GM19324 (cell line): Measurements from ENCODE around the gene UBXN7.
"Not testable (repeated sequence)": the region's sequence is repeated elsewhere in the genome, so short reads cannot be mapped to it uniquely, and the experiment has no call there.

ENCODE experiments used
- ATAC-seq: cut with Tn5 transposase; IDR thresholded peaks from one replicate; pipeline ENCODE4 v1.9.1; 2021; ENCODE audit warnings: mild to moderate bottlenecking, moderate library complexity; ENCODE audit not compliant: unreplicated experiment, low FRiP score

The UBXN7 gene

GRCh38 chr3:196357905-196358304 lies 74.3 kb downstream of the UBXN7 start:
- no peak for ATAC-seq

- no peak for ATAC-seq
Observed at GRCh38 chr3:196356556-196356955, 75.7 kb downstream of the UBXN7 start.

GRCh38 chr3:196355668-196356067 lies 76.6 kb downstream of the UBXN7 start:
- no peak for ATAC-seq

- ATAC-seq, result no peak
Observed at GRCh38 chr3:196354132-196354531, 78.1 kb downstream of the UBXN7 start.

GRCh38 chr3:196351541-196351940 lies 80.7 kb downstream of the UBXN7 start:
- no peak for ATAC-seq

GRCh38 chr3:196350067-196350466 lies 82.2 kb downstream of the UBXN7 start:
- ATAC-seq, result no peak

- ATAC-seq, result no peak
Observed at GRCh38 chr3:196348698-196349097, 83.5 kb downstream of the UBXN7 start.

- no peak for ATAC-seq
Observed at GRCh38 chr3:196344663-196345062, 87.6 kb downstream of the UBXN7 start.

GRCh38 chr3:196343917-196344316 lies 88.3 kb downstream of the UBXN7 start:
- not testable (repeated sequence) for ATAC-seq

- ATAC-seq, result no peak
Observed at GRCh38 chr3:196341137-196341536, 91.1 kb downstream of the UBXN7 start.

- ATAC-seq, result no peak
Observed at GRCh38 chr3:196340466-196340865, 91.8 kb downstream of the UBXN7 start.

- ATAC-seq, result no peak
Observed at GRCh38 chr3:196339493-196340254, 92.6 kb downstream of the UBXN7 start.

GRCh38 chr3:196339044-196339443 lies 93.2 kb downstream of the UBXN7 start:
- no peak for ATAC-seq

GRCh38 chr3:196336319-196337145 lies 95.7 kb downstream of the UBXN7 start:
- no peak for ATAC-seq

- ATAC-seq, result no peak
Observed at GRCh38 chr3:196335503-196335948, 96.7 kb downstream of the UBXN7 start.

GRCh38 chr3:196334982-196335381 lies 97.2 kb downstream of the UBXN7 start:
- no peak for ATAC-seq

GRCh38 chr3:196332168-196332567 lies 100.1 kb downstream of the UBXN7 start:
- ATAC-seq, result no peak

- no peak for ATAC-seq
Observed at GRCh38 chr3:196327405-196327804, 104.8 kb downstream of the UBXN7 start.

GRCh38 chr3:196326936-196327335 lies 105.3 kb downstream of the UBXN7 start:
- ATAC-seq, result no peak

GRCh38 chr3:196323691-196324090 lies 108.5 kb downstream of the UBXN7 start:
- no peak for ATAC-seq

- ATAC-seq, result no peak
Observed at GRCh38 chr3:196323016-196323415, 109.2 kb downstream of the UBXN7 start.

- no peak for ATAC-seq
Observed at GRCh38 chr3:196321162-196321561, 111.1 kb downstream of the UBXN7 start.
